Kidney (tissue), 14 donors: ENCODE results near the gene CCDC187. TPM values are rescaled to one million over a fixed set of nuclear protein-coding genes. Genes with fewer than 3 reads are reported as not detected.
"Not testable (repeated sequence)": the region's sequence is repeated elsewhere in the genome, so short reads cannot be mapped to it uniquely, and the experiment has no call there.

Source experiments
- DNase-seq, 5 donors: peaks; one replicate each; pipeline ENCODE4 v3.0.0-alpha.2; 2013 to 2020
- FAIRE-seq: peaks from 2 replicates; lab custom pipeline; 2012; peaks lifted over from hg19 to GRCh38; lab: Jason Lieb, UNC
- H3K27ac ChIP-seq, 2 donors: one replicate each; pipeline ENCODE4 v1.7.0; 2013; ENCODE audit warnings: low read depth in 2 of 2, low read length in 2 of 2, inconsistent platforms in 1 of 2
- H3K27me3 ChIP-seq: one replicate; pipeline ENCODE4 v1.7.1; 2013; ENCODE audit warnings: low read length, inconsistent platforms; ENCODE audit not compliant: control insufficient read depth, insufficient read depth
- H3K36me3 ChIP-seq, 3 donors: one replicate each; pipeline versions ENCODE4 v1.7.0 to v1.7.1; 2013; ENCODE audit warnings: low read length in 3 of 3, control low read depth in 1 of 3, inconsistent platforms in 1 of 3; ENCODE audit not compliant: insufficient read depth in 3 of 3, control insufficient read depth in 2 of 3
- H3K4me1 ChIP-seq, 3 donors: one replicate each; pipeline versions ENCODE4 v1.7.0 to v1.7.1; 2013; ENCODE audit warnings: low read length in 3 of 3, inconsistent platforms in 1 of 3, low read depth in 1 of 3; ENCODE audit not compliant: control insufficient read depth in 2 of 3, insufficient read depth in 2 of 3
- H3K4me3 ChIP-seq, 3 donors: one replicate each; pipeline versions ENCODE4 v1.7.0 to v1.8.1; 2013; ENCODE audit warnings: low read length in 3 of 3, control low read depth in 1 of 3, inconsistent platforms in 1 of 3
- H3K9ac ChIP-seq, 3 donors: one replicate each; pipeline versions ENCODE4 v1.7.0 to v1.7.1; 2013; ENCODE audit warnings: low read length in 3 of 3, control low read depth in 1 of 3, inconsistent platforms in 1 of 3
- H3K9me3 ChIP-seq, 3 donors: one replicate each; pipeline versions ENCODE4 v1.7.0 to v1.7.1; 2013; ENCODE audit warnings: low read length in 3 of 3, control low read depth in 1 of 3, inconsistent platforms in 1 of 3; ENCODE audit not compliant: control insufficient read depth in 2 of 3, insufficient read depth in 1 of 3
- intact Hi-C: fragments of 100-400 bp; cut with DNase I; formaldehyde crosslinking; loops from one replicate; pipeline ENCODE4 v1.11.1; 2022
- polyA plus RNA-seq: library from polyadenylated mRNA; stranded (reverse); fragments of 350-450 nt; fragmentation: Illumina TruSeq; extraction: RNeasy Lipid Tissue Mini Kit (QIAGEN cat#74804); gene quantifications from one replicate; pipeline ENCODE4 v1.2.3, GENCODE V29; 2014; ENCODE audit warnings: low read depth, low replicate concordance; ENCODE audit not compliant: insufficient read depth
- total RNA-seq: library from RNA; stranded (reverse); fragmentation: NEBNext Ultra II Directional; extraction: Animal tissue kit (Norgen Biotek cat#: 25700); gene quantifications from one replicate; pipeline ENCODE4 v1.2.1, GENCODE V29; 2021
- TF ChIP-seq, protein P1 (sequence below): IDR thresholded peaks from 3 replicates; pipeline ENCODE4 v1.5.1; 2012; ENCODE audit warnings: mild to moderate bottlenecking, moderate library complexity, borderline replicate concordance; ENCODE audit not compliant: insufficient read depth; ENCODE audit errors: extremely low read depth
- donor health status: control.
- donor health status: control.
- donor health status: control.
- donor health status: control.
- donor health status: control.
- donor health status: DM: yes; HTN: yes; CAD: no.
- donor health status: Normal renal cell carcinoma (clear cell type).

The CCDC187 gene
- total and polyA plus RNA-seq, 2 donors from 2014 or later = 0.84 to 2.3 TPM

DNA sequence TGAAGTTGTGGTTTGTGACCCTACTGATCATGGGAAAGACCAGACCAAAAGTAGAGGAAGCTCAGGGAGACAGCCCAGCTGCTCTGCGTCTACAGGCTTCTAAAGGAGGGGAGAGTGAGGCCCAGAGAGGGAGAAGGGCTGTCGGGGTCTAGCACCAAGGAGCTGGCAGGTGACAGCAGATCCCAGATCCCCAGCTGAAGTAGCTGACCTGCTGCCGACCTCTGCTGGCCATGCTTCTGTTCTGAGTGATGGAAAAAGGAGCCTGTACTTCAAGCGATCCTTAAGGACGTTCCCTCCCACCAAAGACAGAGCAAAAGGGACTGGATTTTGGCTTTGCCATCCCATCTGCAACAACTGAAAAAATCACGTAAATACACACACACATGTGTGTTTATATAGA, 35.6 kb downstream of the CCDC187 start:
- intact Hi-C loops = no loop called here
- FAIRE-seq = no peak
- no peak overlapping the region for H3K4me3 ChIP-seq

DNA sequence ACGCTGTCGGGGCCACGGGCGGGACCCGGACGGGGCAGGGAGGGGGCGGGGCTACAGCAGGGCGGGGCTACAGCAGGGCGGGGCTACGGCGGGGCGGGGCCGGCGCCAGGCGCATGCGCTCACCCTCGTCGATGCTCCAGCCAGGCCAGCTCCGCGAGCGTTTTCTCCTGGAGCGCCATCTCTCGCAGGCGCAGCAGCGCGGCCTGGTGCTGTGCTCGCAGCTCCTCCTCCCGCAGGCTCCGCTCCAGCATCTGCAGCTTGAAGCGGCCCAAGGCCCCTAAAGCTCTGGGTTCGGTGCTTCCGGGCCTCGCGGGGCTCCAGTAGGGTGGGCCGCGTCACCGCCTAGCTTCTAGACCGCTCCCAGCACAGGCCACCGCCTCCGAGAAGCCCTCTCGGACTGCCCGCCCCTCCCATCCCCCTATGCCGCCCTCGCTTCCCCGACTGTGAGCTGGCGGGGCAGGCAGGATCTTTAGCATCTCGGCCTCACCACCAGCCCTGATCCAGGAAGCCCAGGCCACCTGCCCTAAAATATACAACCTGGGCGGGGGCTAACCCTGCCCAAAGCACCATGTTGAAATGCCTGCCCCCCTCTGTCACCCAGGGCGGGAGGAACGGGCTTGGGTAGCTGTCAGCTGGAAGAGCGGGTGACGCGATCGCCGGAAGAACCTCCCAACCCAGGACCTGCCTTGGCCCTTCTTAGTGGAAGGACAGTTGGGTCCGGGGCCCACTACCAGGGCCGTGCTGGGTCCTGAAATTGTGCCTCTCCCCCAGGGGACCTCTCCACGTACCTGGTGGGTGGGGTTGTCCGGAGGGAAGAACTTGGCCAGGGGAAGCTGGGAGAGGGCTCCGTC, 36.4 kb downstream of the CCDC187 start:
- DNase-seq = peak; percentile 77 to 93 (median 84)

More for the DNA sequence above, 35.6 kb downstream of the CCDC187 start:
- TF ChIP-seq, protein P1, sequence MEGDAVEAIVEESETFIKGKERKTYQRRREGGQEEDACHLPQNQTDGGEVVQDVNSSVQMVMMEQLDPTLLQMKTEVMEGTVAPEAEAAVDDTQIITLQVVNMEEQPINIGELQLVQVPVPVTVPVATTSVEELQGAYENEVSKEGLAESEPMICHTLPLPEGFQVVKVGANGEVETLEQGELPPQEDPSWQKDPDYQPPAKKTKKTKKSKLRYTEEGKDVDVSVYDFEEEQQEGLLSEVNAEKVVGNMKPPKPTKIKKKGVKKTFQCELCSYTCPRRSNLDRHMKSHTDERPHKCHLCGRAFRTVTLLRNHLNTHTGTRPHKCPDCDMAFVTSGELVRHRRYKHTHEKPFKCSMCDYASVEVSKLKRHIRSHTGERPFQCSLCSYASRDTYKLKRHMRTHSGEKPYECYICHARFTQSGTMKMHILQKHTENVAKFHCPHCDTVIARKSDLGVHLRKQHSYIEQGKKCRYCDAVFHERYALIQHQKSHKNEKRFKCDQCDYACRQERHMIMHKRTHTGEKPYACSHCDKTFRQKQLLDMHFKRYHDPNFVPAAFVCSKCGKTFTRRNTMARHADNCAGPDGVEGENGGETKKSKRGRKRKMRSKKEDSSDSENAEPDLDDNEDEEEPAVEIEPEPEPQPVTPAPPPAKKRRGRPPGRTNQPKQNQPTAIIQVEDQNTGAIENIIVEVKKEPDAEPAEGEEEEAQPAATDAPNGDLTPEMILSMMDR = no peak
- Histone ChIP-seq H3K9ac (no peak overlapping the region), H3K27ac (no peak overlapping the region), H3K36me3 (no peaks in the 10 kb centered on the region), H3K9me3 (no peaks in the 10 kb centered on the region), H3K27me3 (no peaks in the 10 kb centered on the region), H3K4me1 (peaks cover 0 to 6% (median 0%) of the 10 kb centered on the region in 3 donors)
- peak in 3 of 5 donors; percentile 59 to 72 (median 65) for DNase-seq

GRCh38 chr9:136266641-136267040, 37.3 kb downstream of the CCDC187 start:
- DNase-seq = peak in 1 of 5 donors; percentile 51
- H3K4me3 ChIP-seq, H3K4me1 ChIP-seq, H3K27me3 ChIP-seq, H3K9me3 ChIP-seq, H3K27ac ChIP-seq, H3K9ac ChIP-seq, FAIRE-seq, intact Hi-C loops, H3K36me3 ChIP-seq: not testable (repeated sequence)

More for the DNA sequence above, 36.4 kb downstream of the CCDC187 start:
- no peaks in the 10 kb centered on the region for H3K9me3 ChIP-seq
- H3K27me3 ChIP-seq = no peaks in the 10 kb centered on the region
- intact Hi-C loops = no loop called here
- H3K36me3 ChIP-seq = no peaks in the 10 kb centered on the region
- H3K9ac ChIP-seq = no peak overlapping the region
- H3K4me3 ChIP-seq = peak overlapping the region in 2 of 3 donors; percentile 30 to 42
- TF ChIP-seq, protein P1 = no peak
- H3K27ac ChIP-seq = no peak overlapping the region
- FAIRE-seq = no peak
- H3K4me1 ChIP-seq = peaks cover 0 to 6% (median 0%) of the 10 kb centered on the region in 3 donors

DNA sequence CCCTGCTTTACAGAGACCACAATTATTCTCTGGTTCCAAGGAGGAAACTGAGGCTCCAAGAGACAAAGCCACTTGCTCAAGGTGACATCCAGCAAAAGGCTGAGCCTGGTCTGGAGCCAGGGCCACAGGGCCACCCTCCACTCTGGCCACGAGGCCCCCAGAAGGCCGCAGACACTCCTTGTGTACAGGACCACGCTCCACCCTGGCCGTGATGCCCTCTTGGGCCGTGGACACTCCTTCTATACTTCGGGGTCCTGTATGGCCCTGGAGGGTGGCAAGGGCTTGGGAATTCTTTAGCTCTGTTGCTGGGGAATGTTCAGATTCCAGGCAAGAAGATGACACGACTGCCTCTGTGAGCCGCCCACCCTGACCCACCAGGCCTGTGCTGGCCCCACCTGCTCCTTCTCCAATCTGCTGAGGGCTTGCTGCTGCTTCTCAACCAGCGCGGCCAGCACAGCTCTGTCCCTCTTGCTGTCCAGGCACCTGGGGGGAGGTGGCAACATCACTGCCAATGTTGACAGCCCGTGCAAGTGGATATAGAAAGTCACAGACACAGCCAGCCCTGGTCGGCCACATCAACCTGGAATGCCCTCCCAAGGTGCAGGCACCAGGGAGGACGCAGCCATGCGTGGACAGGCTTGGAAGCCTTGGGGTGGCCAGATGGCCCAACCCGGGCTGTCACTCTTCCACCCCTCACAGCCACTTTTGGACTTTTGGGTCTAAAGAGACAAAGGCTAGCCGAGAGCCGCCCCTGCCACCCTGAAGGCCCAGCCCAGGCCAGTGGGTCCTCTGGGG, 38.1 kb downstream of the CCDC187 start:
- intact Hi-C loops = no loop called here
- H3K9ac ChIP-seq = no peak overlapping the region
- H3K9me3 ChIP-seq = no peaks in the 10 kb centered on the region
- peaks cover 0 to 6% (median 0%) of the 10 kb centered on the region in 3 donors for H3K4me1 ChIP-seq
- no peak overlapping the region for H3K4me3 ChIP-seq
- TF ChIP-seq, protein P1 = no peak
- FAIRE-seq (no peak), DNase-seq (peak in 1 of 5 donors; percentile 60)
- no peaks in the 10 kb centered on the region for H3K27me3 ChIP-seq
- no peaks in the 10 kb centered on the region for H3K36me3 ChIP-seq
- no peak overlapping the region for H3K27ac ChIP-seq
